Body of pancreas (tissue), 4 donors: Measurements from ENCODE around the gene RIC3.

ENCODE experiments used
- CTCF ChIP-seq, 7 experiments: fragments of 450-650 bp in 4 of 7; fragments of 200-600 bp in 3 of 7; sonication (generic) in 3 of 7; IDR thresholded peaks; one replicate each; pipeline ENCODE4 v1.5.1; 2016 to 2019; ENCODE audit warnings: antibody characterized with exemption in 7 of 7
- POLR2A ChIP-seq, 3 donors: fragments of 450-650 bp; IDR thresholded peaks; one replicate each; pipeline ENCODE4 v1.6.1; 2016; ENCODE audit warnings: antibody characterized with exemption in 3 of 3, mild to moderate bottlenecking in 2 of 3

GRCh38 chr11:8102965-8103364 lies 65.9 kb downstream of the RIC3 start:
- TF ChIP-seq POLR2A (IDR thresholded peaks at IDR 0.05) = no peak
- TF ChIP-seq CTCF (IDR thresholded peaks at IDR 0.05) = no peak
